ENCODE results near the gene ACLY.

DNA sequence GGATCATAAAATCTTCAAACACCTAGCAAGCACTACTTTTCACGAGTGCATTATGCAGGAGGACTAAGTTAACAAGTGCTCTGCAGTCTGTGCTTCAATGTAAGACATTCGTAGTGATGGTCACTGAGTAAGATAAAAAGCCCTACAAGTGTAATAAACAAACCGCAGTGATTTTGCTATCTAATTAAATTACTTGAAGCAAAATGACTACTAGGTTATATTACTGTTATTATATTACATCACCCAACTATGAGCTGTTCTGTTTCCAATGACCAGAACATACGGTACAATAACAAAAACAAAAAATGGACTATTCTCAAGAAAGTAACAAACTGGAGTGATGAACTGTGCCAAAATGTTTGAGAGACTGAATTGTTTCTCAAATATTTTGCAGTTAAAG, 70.0 kb downstream of the ACLY start:
- TF ChIP-seq, protein P1, sequence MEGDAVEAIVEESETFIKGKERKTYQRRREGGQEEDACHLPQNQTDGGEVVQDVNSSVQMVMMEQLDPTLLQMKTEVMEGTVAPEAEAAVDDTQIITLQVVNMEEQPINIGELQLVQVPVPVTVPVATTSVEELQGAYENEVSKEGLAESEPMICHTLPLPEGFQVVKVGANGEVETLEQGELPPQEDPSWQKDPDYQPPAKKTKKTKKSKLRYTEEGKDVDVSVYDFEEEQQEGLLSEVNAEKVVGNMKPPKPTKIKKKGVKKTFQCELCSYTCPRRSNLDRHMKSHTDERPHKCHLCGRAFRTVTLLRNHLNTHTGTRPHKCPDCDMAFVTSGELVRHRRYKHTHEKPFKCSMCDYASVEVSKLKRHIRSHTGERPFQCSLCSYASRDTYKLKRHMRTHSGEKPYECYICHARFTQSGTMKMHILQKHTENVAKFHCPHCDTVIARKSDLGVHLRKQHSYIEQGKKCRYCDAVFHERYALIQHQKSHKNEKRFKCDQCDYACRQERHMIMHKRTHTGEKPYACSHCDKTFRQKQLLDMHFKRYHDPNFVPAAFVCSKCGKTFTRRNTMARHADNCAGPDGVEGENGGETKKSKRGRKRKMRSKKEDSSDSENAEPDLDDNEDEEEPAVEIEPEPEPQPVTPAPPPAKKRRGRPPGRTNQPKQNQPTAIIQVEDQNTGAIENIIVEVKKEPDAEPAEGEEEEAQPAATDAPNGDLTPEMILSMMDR (IDR thresholded peaks at IDR 0.05; ENCODE audit: insufficient read depth, low read depth, low read length) = no peak
- no peak for TF ChIP-seq EZH2 (IDR thresholded peaks at IDR 0.05; ENCODE audit: insufficient read depth, low read length)

All from astrocyte (in vitro differentiated cells and primary cell).